Nephron (organoid): ENCODE measurements around the gene GBX2.

Source experiments
- H3K27ac Mint-ChIP-seq, 3 experiments: 2 replicates each; pipeline ENCODE4 v1.8.0; 2020; ENCODE audit warnings: mixed read lengths in 3 of 3, mild to moderate bottlenecking in 2 of 3, moderate library complexity in 1 of 3
- H3K27me3 Mint-ChIP-seq: 2 replicates; pipeline ENCODE4 v1.8.0; 2021; ENCODE audit warnings: low read depth, mild to moderate bottlenecking, moderate library complexity, mixed read lengths
- H3K36me3 Mint-ChIP-seq: 2 replicates; pipeline ENCODE4 v1.8.0; 2020; ENCODE audit warnings: low read depth, mixed read lengths
- H3K4me1 Mint-ChIP-seq: 2 replicates; pipeline ENCODE4 v1.8.0; 2020; ENCODE audit warnings: mixed read lengths
- H3K4me3 Mint-ChIP-seq, 3 experiments: 2 replicates each; pipeline ENCODE4 v1.8.0; 2020; ENCODE audit warnings: mild to moderate bottlenecking in 3 of 3, mixed read lengths in 3 of 3, moderate library complexity in 2 of 3
- H3K9me3 Mint-ChIP-seq: 2 replicates; pipeline ENCODE4 v1.8.0; 2020; ENCODE audit warnings: mixed read lengths
- CTCF ChIP-seq, 3 experiments: fragments of 200-600 bp; sonication (generic); IDR thresholded peaks; one replicate each; pipeline ENCODE4 v1.5.0; 2021; ENCODE audit warnings: antibody characterized with exemption in 3 of 3; ENCODE audit not compliant: unreplicated experiment in 3 of 3

Gene GBX2

GRCh38 chr2:236124182-236124893 lies 43.8 kb downstream of the GBX2 start:
- peaks cover 26% of the 10 kb centered on the region for H3K36me3 Mint-ChIP-seq
- no peak overlapping the region for H3K4me3 Mint-ChIP-seq
- H3K27ac Mint-ChIP-seq = no peak overlapping the region
- H3K4me1 Mint-ChIP-seq = peaks cover 4% of the 10 kb centered on the region
- no peaks in the 10 kb centered on the region for H3K9me3 Mint-ChIP-seq
- H3K27me3 Mint-ChIP-seq = no peaks in the 10 kb centered on the region
- TF ChIP-seq CTCF (IDR thresholded peaks at IDR 0.05; ENCODE audit: unreplicated experiment in 3 of 3) = no peak

GRCh38 chr2:236123716-236124115 lies 44.5 kb downstream of the GBX2 start:
- peaks cover 10% of the 10 kb centered on the region for H3K4me1 Mint-ChIP-seq
- H3K9me3 Mint-ChIP-seq = no peaks in the 10 kb centered on the region

GRCh38 chr2:236122236-236122635 lies 46.0 kb downstream of the GBX2 start:
- Mint-ChIP-seq H3K4me1 (peaks cover 20% of the 10 kb centered on the region), H3K27me3 (peaks cover 2% of the 10 kb centered on the region), H3K4me3 (no peak overlapping the region), H3K36me3 (peaks cover 26% of the 10 kb centered on the region), H3K9me3 (no peaks in the 10 kb centered on the region), H3K27ac (no peak overlapping the region)
- TF ChIP-seq CTCF (IDR thresholded peaks at IDR 0.05; ENCODE audit: unreplicated experiment in 3 of 3) = no peak

More at GRCh38 chr2:236123716-236124115, 44.5 kb downstream of the GBX2 start:
- TF ChIP-seq CTCF (IDR thresholded peaks at IDR 0.05; ENCODE audit: unreplicated experiment in 3 of 3) = no peak
- no peaks in the 10 kb centered on the region for H3K27me3 Mint-ChIP-seq
- no peak overlapping the region for H3K4me3 Mint-ChIP-seq
- no peak overlapping the region for H3K27ac Mint-ChIP-seq
- peaks cover 26% of the 10 kb centered on the region for H3K36me3 Mint-ChIP-seq

- H3K4me3 Mint-ChIP-seq = no peak overlapping the region
- peaks cover 3% of the 10 kb centered on the region for H3K27me3 Mint-ChIP-seq
- no peak overlapping the region for H3K27ac Mint-ChIP-seq
- no peaks in the 10 kb centered on the region for H3K9me3 Mint-ChIP-seq
- peaks cover 26% of the 10 kb centered on the region for H3K36me3 Mint-ChIP-seq
- H3K4me1 Mint-ChIP-seq = peaks cover 23% of the 10 kb centered on the region
- no peak for TF ChIP-seq CTCF (IDR thresholded peaks at IDR 0.05; ENCODE audit: unreplicated experiment in 3 of 3)
Measured at GRCh38 chr2:236121546-236121945, 46.6 kb downstream of the GBX2 start.

- Mint-ChIP-seq H3K4me1 (peaks cover 23% of the 10 kb centered on the region), H3K4me3 (no peak overlapping the region), H3K27me3 (peaks cover 3% of the 10 kb centered on the region), H3K36me3 (peaks cover 26% of the 10 kb centered on the region), H3K9me3 (no peaks in the 10 kb centered on the region), H3K27ac (no peak overlapping the region)
- TF ChIP-seq CTCF (IDR thresholded peaks at IDR 0.05; ENCODE audit: unreplicated experiment in 3 of 3) = no peak
Measured at GRCh38 chr2:236120829-236121228, 47.4 kb downstream of the GBX2 start.

GRCh38 chr2:236120141-236120601 lies 48.0 kb downstream of the GBX2 start:
- no peak for TF ChIP-seq CTCF (IDR thresholded peaks at IDR 0.05; ENCODE audit: unreplicated experiment in 3 of 3)
- no peaks in the 10 kb centered on the region for H3K9me3 Mint-ChIP-seq
- peaks cover 22% of the 10 kb centered on the region for H3K36me3 Mint-ChIP-seq
- H3K4me3 Mint-ChIP-seq = no peak overlapping the region
- H3K4me1 Mint-ChIP-seq = peaks cover 23% of the 10 kb centered on the region
- H3K27me3 Mint-ChIP-seq = peaks cover 3% of the 10 kb centered on the region
- no peak overlapping the region for H3K27ac Mint-ChIP-seq
